Measurements from ENCODE around the gene PAQR9.

PAQR9 gene

DNA sequence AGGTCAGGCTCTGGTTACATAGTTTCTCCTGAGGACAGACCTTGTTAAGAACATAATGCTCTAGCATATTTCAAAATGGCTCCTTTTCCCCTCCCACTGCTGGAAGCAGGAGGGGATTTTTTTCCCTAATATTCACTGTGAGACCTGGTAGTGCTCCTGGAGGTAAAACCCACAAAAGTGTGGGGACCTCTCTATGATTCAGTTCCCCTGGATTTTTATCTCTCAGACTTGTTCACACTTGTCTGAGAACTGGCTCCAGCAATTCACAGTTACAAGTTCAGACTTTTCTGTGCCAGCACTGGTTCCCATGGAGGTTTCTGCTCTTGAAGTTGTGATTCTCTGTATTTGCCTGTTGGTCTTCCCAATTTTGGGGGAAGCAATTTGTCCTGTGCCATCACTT, 38.3 kb downstream of the PAQR9 start:
- no peak for DNase-seq

DNA sequence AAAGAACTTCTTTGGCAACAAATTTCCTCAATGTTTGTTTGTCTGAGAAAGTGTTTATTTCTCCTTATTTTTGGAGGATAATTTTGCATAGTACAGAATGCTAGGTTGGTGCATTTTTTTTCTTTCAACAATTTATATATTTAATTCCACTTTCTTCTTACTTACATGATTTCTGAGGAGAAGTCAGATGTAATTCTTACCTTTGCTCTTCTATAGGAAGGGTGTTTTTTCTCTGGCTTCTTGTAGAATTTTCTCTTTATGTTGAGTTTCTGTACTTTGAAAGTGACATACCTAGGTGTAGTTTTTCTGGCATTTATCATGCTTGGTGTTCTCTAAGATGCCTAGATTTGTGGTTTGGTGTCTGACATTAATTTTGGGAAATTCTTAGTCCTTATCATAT, 39.8 kb downstream of the PAQR9 start:
- no peak for DNase-seq

DNA sequence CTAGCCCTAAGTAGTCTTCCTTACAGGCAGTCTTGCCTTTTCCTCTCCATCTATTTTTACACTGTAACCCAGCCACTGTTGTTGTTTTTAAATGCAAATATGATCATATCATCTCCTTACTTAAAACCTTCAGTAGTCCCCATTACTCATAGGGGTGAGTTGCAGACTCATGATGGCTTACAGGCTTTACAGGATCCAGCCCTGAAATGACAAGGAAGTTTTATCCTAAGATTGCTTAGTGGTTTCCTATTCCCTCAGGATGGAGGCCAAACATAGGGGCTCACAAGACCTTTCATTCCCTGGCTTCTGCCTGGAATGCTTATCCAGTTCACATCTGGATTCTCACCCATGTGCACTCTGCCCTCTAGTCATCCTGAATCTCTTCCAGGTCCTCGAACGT, 46.9 kb downstream of the PAQR9 start:
- DNase-seq = no peak

DNA sequence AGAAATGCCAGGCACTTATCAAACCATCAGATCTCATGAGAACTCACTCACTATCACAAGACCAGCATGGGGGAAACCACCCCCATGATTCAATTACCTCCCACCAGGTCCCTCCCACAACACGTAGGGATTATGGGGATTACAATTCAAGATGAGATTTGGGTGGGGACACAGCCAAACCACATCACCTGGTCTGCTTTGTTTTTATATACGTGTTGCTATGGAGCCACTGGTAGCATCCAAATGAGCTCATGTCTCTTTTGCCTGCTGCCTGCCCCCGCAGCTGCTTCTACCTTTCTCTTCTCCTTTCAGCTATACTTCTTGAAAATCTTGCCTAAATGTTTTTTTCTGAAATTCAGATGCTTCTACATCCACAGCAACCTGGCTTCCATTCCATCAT, 47.8 kb downstream of the PAQR9 start:
- no peak for DNase-seq

GRCh38 chr3:142914286-142914811, 49.1 kb downstream of the PAQR9 start:
- no peak for DNase-seq

- no peak for DNase-seq
Measured at GRCh38 chr3:142913432-142913831, 50.0 kb downstream of the PAQR9 start.

GRCh38 chr3:142912402-142913172, 50.9 kb downstream of the PAQR9 start:
- DNase-seq = no peak
